Measurements from ENCODE around the gene IGDCC3. TPM values are rescaled to one million over a fixed set of nuclear protein-coding genes. Genes with fewer than 3 reads are reported as not detected.

Gene IGDCC3
- total and polyA plus RNA-seq, 2 donors (not counting 3 experiments of a cell fraction or from before 2014, with no cell fraction given) = 0.03 TPM; not detected in 1

DNA sequence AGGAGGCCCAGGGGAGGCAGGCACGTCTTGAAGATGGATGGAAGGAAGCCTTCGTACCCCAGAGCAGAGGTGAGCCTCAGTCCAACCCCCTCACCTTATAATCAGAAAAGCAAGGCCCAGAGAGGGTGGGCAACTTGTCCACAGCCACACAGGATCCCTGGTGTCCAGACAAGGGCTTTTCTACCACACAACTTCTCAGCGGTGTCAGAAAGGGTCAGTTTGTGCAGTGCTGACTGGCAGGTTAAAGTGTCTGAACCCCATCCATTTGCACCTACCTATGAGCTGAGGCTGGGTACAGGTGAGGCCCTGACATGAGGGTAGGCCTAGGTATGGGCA is 8.6 kb downstream of the IGDCC3 start:
- TF ChIP-seq MYC (IDR thresholded peaks at IDR 0.05; ENCODE audit: low read depth, low read length) (no peak), EZH2 (IDR thresholded peaks at IDR 0.05; ENCODE audit: borderline replicate concordance, low read depth, low read length, severe bottlenecking) (no peak), POLR2A (IDR thresholded peaks at IDR 0.05; ENCODE audit: low read depth, low read length) (no peak), FOS (IDR thresholded peaks at IDR 0.05; ENCODE audit: borderline replicate concordance, insufficient read depth, low read length) (no peak), POLR2AphosphoS5 (IDR thresholded peaks at IDR 0.05; ENCODE audit: insufficient read depth, low read depth, low read length) (no peak), GATA2 (IDR thresholded peaks at IDR 0.05; ENCODE audit: insufficient read depth, insufficient read length, low read depth, low read length) (no peak), JUN (IDR thresholded peaks at IDR 0.05; ENCODE audit: borderline replicate concordance, insufficient read depth, insufficient read length, low read depth) (no peak)
- TF ChIP-seq, protein P1, sequence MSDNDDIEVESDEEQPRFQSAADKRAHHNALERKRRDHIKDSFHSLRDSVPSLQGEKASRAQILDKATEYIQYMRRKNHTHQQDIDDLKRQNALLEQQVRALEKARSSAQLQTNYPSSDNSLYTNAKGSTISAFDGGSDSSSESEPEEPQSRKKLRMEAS (IDR thresholded peaks at IDR 0.05; ENCODE audit: insufficient read depth, insufficient read length) = no peak
- TF ChIP-seq, protein P2, sequence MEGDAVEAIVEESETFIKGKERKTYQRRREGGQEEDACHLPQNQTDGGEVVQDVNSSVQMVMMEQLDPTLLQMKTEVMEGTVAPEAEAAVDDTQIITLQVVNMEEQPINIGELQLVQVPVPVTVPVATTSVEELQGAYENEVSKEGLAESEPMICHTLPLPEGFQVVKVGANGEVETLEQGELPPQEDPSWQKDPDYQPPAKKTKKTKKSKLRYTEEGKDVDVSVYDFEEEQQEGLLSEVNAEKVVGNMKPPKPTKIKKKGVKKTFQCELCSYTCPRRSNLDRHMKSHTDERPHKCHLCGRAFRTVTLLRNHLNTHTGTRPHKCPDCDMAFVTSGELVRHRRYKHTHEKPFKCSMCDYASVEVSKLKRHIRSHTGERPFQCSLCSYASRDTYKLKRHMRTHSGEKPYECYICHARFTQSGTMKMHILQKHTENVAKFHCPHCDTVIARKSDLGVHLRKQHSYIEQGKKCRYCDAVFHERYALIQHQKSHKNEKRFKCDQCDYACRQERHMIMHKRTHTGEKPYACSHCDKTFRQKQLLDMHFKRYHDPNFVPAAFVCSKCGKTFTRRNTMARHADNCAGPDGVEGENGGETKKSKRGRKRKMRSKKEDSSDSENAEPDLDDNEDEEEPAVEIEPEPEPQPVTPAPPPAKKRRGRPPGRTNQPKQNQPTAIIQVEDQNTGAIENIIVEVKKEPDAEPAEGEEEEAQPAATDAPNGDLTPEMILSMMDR (IDR thresholded peaks at IDR 0.05; ENCODE audit: extremely low read depth in 1 of 2, insufficient read depth in 1 of 2, low read depth in 1 of 2, low read length in 2 of 2) = no peak
- FAIRE-seq = no peak
- CTCF ChIA-PET = interaction anchor here (0.9 to 2.0 kb wide), 3 partner anchors 15 to 33 kb away, joined by 3 to 7 read pairs (median 6); no protein-coding TSS in a partner anchor
- H3K4me2 ChIP-seq (ENCODE audit: insufficient read depth, low read length) = no peak overlapping the region
- no peak overlapping the region for H3K4me3 ChIP-seq (replicated peaks in 1 of 3; ENCODE audit: insufficient read depth in 1 of 3, low read depth in 1 of 3, low read length in 3 of 3)
- BruUV-seq (replicated peaks) = no TSS peak
- H3K9ac ChIP-seq (replicated peaks; ENCODE audit: extremely low read depth, insufficient read depth, low read length) = no peak overlapping the region
- H3K4me1 ChIP-seq (ENCODE audit: control insufficient read depth, extremely low read depth, insufficient read depth, low read length) = no peaks in the 10 kb centered on the region
- no peaks in the 10 kb centered on the region for H3K9me1 ChIP-seq (replicated peaks; ENCODE audit: control insufficient read depth, extremely low read depth, insufficient read depth, low read length)
- intact Hi-C loops (cut with micrococcal nuclease) = no loop called here
- H2AFZ ChIP-seq (ENCODE audit: low read depth, low read length) = no peak overlapping the region
- POLR2A ChIA-PET = no interaction called here
- dilution Hi-C loops (cut with MboI; ENCODE audit: extremely low pct_ligation_motif_present, low sequenced_read_pairs) = no loop called here
- H3K36me3 ChIP-seq (ENCODE audit: control insufficient read depth in 2 of 2, extremely low read depth in 1 of 2, insufficient read depth in 2 of 2, low read length in 2 of 2) = no peaks in the 10 kb centered on the region
- H3K27ac ChIP-seq (ENCODE audit: insufficient read depth, low read depth, low read length) = no peak overlapping the region
- H3K9me3 ChIP-seq (replicated peaks; ENCODE audit: control insufficient read depth, insufficient read depth, low read length) = no peaks in the 10 kb centered on the region
- H3K79me2 ChIP-seq (ENCODE audit: control insufficient read depth, insufficient read depth, low read length) = no peaks in the 10 kb centered on the region
- no peaks in the 10 kb centered on the region for H4K20me1 ChIP-seq (replicated peaks; ENCODE audit: control insufficient read depth, extremely low read depth, insufficient read depth, low read length)
- no peak for DNase-seq (ENCODE audit: low read depth, low spot score)
- peaks cover 4% of the 10 kb centered on the region in 2 experiments for H3K27me3 ChIP-seq (ENCODE audit: control insufficient read depth in 2 of 2, insufficient read depth in 2 of 2, low read length in 2 of 2)
